NCI-H128 (cell line): ENCODE measurements around the gene BORCS8.
A peak's percentile ranks its signal among the peaks of the same experiment; 100 is the strongest.
"Not testable (repeated sequence)": the region's sequence is repeated elsewhere in the genome, so short reads cannot be mapped to it uniquely, and the experiment has no call there.

Source experiments
- DNase-seq: peaks from one replicate; lab custom pipeline; 2025; ENCODE audit not compliant: unreplicated experiment; lab: John Stamatoyannopoulos, UW

The BORCS8 gene

DNA sequence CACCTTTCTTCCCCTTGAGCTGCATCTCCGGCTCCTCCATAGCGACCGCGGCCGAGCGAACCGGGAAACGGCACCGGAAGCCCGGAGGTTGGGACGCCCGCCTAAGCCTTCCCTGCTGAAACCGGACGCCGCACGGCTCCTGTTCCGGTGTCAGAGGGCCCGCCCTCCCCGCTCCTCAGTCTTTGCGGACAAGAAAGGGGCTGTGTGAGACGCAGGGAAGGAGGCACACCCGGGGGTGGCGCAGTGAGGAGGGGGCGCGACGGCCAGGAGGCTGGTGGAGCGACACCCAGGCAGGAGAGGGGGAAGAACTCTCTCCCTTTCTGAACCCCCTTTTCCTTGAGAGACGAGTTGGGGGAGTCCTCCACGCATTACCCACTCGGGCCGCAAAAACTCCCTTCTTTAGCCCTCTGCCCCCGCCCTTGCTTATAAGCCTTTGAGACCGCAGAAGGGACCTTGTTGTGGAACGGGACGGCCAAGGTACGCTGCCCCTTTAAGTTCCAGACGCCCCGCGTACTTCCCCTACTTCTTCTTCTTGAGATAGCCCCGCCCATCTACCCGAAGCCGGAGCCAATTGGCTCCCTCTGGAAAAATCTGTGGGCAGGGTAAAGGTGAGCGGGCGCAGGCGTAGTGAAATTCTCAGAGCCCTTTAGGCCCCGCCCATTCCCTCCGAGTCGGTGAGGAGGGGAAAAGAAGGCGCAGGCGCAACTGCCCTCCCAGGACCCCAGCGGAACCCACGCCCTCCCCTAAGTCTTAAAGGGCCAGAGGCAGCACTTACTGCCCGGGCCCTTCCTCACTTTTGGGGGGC, at the start of gene BORCS8, which contains the start of gene RFXANK:
TSS of gene BORCS8 (minus strand) at position 75 of the 805 bp plus-strand sequence. CDS start at position 40, 35 bp downstream.
TSS of gene RFXANK (plus strand) at position 181 of the 805 bp plus-strand sequence. CDS start 1,689 bp downstream, outside the sequence.
- DNase-seq = peak; percentile 99

- DNase-seq = no peak
Measured at GRCh38 chr19:19240476-19240875, 48.5 kb upstream of the BORCS8 start.

- no peak for DNase-seq
Measured at GRCh38 chr19:19239675-19240074, 47.7 kb upstream of the BORCS8 start.

DNA sequence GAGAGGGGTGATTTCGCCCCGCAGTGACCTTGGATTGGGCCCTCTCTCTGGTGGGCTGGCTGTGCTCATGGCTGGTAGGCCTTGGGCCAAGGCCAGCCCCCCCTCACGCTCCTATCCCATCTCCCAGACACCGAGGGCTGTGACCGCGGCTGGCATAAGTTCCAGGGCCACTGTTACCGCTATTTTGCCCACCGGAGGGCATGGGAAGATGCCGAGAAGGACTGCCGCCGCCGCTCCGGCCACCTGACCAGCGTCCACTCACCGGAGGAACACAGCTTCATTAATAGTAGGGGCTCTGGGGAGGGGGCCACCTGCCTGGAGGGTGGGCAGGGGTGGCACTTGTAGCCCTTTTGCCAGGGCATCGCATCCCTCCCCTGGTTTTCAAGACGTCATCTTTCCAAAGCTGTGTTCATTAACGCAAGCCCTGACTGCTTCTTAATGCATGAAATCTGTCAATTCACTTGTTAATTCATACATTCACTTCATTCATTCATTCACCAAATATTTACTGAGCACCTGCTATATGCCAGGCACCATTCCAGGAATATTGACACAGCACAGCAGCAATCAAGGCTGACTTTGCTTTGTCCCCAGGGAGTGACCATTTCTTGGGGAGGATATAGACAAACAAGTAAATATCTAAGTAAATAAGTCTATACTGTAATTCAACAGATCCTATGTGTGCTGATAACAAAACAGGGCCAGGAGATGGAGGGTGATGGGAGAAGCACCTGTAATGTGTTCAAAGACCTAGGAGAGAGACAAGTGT, 46.4 kb upstream of the BORCS8 start:
- DNase-seq = no peak

DNA sequence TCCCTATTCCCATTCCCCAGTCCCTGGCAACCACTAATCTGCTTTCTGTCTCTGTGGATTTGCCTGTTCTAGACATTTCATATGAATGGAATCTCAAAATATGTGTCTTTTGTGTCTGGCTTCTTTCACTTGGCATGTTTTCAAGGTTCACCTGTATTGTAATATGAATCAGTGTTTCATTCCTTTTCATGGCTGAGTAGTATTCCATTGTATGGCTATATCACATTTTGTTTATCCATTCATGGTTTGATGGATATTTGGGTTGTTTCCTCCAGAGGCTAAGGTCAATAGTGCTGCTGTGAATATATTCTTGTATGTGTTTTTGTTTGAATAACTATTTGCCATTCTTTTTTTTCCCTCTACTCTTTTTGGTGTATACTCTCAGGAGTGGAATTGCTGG, 44.2 kb upstream of the BORCS8 start:
- DNase-seq = no peak

DNA sequence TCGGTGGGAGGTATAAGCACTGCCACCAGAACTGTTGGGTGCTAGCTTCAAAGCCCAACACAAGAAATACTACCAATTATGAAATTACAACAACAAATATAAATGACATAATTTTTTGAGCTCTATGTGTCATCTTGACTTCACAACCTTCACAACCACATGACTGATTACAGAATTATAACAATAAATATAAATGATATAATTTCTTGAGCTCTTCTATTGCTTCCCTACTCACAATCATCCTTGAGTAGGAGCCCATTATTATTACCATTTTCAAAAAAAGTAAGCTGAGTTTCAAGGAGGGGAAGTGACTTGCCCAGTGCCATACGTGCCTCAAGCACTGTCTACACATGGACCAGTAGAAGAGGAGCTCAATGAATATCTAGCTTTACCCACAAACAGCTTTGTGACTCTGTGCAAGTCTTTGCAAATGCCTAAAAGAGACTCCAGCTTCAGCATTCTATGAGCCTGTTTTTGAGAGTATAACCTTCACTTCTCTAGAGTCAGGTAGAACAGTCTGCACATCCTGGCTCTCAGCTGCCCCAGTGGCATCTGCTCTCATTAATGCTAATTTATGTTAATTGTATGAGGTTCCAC, 42.4 kb upstream of the BORCS8 start:
- DNase-seq = no peak

GRCh38 chr19:19232261-19232721, 40.3 kb upstream of the BORCS8 start:
- no peak for DNase-seq

DNA sequence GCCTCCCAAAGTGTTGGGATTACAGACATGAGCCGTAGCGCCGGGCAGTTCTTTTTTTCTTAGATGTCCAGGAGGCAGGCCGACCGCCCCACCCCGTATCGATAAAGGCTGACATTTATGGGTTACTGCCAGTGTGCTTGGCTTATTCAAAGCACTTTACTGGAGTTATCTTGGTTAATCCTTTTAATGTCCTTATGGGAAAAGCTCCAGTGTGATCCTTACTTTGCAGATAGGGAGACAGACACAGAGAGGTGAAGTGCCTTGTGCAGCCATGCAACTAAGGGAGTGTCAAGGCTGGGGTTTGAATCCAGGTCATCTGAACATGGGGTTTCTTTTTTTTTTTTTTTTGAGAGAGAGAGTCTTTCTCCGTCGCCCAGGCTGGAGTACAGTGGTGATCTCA, 39.0 kb upstream of the BORCS8 start:
- no peak for DNase-seq

DNA sequence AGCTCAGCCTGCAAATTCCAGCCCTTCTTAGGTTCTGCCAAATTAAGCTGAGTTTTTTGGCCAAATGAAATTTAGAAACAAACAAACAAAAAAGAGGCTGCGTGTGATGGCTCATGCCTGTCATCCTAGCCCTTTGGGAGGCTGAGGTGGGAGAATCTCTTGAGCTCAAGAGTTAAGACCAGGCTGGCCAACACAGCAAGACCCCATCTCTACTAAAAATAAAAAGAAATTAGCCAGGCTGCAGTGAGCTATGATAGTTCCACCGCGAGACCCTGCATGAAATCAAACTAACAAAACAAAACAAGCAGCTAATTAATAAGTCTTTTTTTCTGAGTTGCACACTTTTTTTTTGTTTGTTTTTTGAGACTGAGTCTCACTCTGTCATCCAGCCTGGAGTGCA, 37.7 kb upstream of the BORCS8 start:
- DNase-seq = no peak

DNA sequence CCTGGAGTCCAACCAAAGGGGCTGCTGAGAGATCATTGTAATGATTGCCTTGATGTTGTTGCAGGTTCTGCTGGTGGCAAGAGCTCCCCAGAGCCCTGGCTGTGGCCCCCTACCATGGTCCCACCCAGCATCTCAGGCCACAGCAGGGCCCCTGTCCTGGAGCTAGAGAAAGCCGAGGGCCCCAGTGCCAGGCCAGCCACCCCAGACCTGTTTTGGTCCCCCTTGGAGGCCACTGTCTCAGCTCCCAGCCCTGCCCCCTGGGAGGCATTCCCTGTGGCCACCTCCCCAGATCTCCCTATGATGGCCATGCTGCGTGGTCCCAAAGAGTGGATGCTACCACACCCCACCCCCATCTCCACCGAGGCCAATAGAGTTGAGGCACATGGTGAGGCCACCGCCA, 35.3 kb upstream of the BORCS8 start:
- DNase-seq = no peak

- no peak for DNase-seq
Measured at GRCh38 chr19:19226663-19227062, 34.7 kb upstream of the BORCS8 start.

DNA sequence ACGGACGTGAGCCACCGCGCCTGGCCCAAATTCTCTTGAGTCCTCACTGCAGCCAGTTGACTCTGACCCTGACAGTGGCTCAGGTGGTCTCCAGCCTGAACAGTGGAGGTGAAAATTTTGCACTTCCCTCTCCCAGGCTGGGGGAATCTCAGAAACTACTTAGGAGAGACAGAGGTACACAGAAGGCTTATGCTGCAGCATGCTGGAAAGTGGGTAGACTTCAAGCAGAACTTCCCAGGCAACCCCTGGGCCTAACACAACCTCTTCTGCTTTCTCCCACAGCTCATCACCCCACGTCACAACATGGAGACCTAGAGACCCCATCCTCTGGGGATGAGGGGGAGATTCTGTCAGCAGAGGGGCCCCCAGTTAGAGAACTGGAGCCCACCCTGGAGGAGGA, 34.3 kb upstream of the BORCS8 start:
- DNase-seq = no peak

- DNase-seq = peak; percentile 17
Measured at GRCh38 chr19:19224852-19225494, 33.0 kb upstream of the BORCS8 start.

DNA sequence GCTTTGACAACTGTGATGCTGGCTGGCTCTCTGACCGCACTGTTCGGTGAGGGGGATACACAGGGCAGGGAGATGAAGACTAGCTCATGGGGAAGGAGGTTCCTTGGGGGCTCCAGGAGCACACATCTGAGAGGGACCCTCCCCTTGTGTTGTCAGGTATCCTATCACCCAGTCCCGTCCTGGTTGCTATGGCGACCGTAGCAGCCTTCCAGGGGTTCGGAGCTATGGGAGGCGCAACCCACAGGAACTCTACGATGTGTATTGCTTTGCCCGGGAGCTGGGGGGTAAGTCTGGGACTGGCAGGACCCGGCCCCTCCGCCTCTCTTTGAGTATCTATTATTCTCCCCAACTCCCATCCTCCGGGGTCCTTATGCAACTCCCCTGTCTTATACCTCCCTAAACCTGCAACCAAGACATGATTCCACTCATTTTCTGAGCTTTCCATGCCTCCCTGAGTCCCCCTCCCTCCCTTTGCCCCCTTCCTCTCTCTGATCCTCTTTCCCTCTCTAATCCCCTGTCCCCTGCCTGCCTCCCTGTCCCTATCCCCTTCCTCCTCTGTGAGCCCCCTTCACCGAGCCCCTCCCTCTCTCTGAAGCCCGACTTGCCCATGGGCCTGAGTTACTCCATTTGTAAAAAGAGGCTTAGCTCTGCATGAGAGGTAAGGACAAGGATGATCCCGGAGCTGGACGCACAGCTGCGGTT, 32.3 kb upstream of the BORCS8 start:
- no peak for DNase-seq

DNA sequence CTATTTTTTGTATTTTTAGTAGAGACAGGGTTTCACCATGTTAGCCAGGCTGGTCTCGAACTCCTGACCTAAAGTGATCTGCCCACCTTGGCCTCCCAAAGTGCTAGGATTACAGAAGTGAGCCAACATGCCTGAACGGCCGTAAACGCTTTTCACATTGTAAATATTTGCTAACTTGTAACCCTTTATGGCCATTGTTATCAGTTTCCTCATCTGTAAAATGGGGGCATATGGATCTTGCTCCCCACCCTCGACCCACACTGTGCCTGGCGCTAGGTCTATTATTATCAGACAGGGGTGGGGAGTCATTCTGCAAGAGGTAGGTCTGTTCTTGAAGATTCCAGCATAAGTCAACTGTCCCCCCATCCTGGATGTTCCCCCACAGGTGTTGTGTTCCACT, 31.7 kb upstream of the BORCS8 start:
- no peak for DNase-seq

DNA sequence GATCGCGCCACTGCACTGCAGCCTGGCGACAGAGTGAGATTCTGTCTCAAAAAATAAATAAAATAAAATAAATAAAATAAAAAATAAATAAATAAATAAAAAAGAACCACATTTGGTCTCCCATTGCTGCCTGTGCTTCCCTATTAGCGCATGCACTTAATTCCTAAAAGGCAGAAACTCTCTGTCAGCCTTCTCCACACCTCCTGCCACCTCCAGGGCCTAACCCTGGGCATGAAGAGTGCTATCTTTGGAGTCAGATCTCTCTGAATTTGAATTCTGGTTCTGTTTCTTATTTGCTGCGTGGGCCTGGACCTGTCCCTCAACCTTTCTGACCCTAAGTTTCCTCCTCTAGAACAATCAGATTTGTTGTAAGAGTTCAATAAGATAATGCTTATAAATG, 31.1 kb upstream of the BORCS8 start:
- DNase-seq = no peak

GRCh38 chr19:19221000-19221399, 29.0 kb upstream of the BORCS8 start:
- not testable (repeated sequence) for DNase-seq

- no peak for DNase-seq
Measured at GRCh38 chr19:19218911-19219310, 27.0 kb upstream of the BORCS8 start.

DNA sequence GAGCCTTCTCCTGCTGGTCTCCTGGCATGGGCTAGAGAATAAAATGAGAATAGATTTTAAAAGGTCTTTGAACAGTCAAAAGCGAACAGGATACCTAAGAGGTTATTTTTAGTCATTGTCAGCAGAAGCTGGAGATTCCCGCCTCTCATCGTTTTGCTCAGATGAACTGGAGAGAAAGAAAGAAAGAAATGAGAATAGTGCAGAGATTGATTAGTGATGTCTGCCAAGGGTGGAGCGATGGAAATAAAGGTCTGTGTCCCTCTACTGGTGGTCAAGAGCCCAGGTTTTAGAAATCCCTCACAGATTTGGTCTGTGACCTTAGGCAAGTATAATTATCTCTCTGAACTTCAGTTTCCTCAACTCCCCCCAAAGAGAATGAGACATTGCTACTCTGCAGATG, 25.1 kb upstream of the BORCS8 start:
- DNase-seq = no peak

DNA sequence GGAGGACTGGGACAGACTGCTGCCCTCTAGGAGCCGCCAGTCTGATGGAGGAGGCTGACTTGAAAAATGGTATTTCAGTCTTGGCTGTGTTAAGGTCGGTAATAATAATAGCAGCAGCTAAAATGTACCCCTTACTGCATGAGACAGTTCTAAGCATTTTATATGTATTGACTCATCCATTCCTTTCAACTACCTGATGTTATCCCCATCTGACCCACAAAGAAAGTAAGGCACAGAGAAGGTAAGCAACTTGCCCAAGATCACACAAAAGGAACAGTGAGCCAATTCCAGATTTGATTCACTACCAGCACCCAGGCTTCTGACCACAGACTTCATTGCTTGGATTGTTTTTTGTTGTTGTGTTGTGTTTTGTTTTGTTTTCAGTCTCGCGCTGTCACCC, 23.8 kb upstream of the BORCS8 start:
- DNase-seq = no peak

DNA sequence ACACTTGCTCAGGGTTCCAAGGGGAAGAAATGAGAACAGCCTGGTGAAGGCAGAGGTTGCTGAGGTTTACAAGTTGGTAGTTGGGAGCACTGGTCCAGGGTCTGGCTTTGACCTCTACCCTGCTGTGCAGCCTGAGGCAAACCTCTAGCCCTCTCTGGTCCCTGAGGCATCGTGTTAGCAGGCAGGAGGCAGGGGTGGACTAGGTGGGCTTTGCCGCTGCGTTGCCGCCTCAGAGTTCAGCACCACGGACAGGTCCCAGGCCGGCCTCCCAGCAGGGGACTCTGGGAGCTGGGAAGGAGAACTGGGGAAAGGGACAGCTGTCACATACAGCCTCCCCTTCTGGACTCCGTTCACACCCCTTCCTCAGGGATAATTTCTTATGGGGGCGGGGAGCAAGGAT, 22.9 kb upstream of the BORCS8 start:
- no peak for DNase-seq
